K562 (cell line): ENCODE measurements around the gene HMGCL. TPM values are rescaled to one million over a fixed set of nuclear protein-coding genes. Genes with fewer than 3 reads are reported as not detected.

Experiments used
- CEBPB ChIP-seq: fragments of 450-650 bp; IDR thresholded peaks from 2 replicates; pipeline ENCODE4 v1.6.1; 2016; ENCODE audit warnings: missing genetic modification characterization, missing compliant biosample characterization
- FOXA3 ChIP-seq, 2 experiments: fragments of 450-650 bp in 1 of 2; sonication (generic) in 1 of 2; formaldehyde crosslinking; IDR thresholded peaks in 1 of 2; conservative IDR thresholded peaks in 1 of 2; 2 replicates each; pipeline versions ENCODE4 v1.4.0 to v1.8.0; 2020 to 2022; ENCODE audit warnings: mild to moderate bottlenecking in 2 of 2, missing genetic modification reagents in 1 of 2
- JUNB ChIP-seq: fragments of 450-650 bp; formaldehyde crosslinking; conservative IDR thresholded peaks from 2 replicates; pipeline ENCODE4 v1.4.0; 2020; ENCODE audit warnings: mild to moderate bottlenecking
- MLLT1 ChIP-seq, 2 experiments: fragments of 450-650 bp; IDR thresholded peaks; 2 replicates each; pipeline ENCODE4 v1.6.1; 2016
- NCOA2 ChIP-seq, 2 experiments: fragments of 450-650 bp; IDR thresholded peaks; 2 replicates each; pipeline ENCODE4 v1.6.1; 2018; ENCODE audit warnings: mild to moderate bottlenecking in 2 of 2, moderate library complexity in 1 of 2; ENCODE audit not compliant: partially characterized antibody in 2 of 2
- POLR2H ChIP-seq: IDR thresholded peaks from 2 replicates; pipeline ENCODE4 v1.6.1; 2016; ENCODE audit warnings: missing genetic modification characterization, low read depth, mild to moderate bottlenecking, control low read depth, missing compliant biosample characterization, moderate library complexity
- TCF7 ChIP-seq: sonication (generic); IDR thresholded peaks from 2 replicates; pipeline ENCODE4 v1.6.1; 2016; ENCODE audit warnings: antibody characterized with exemption, borderline replicate concordance
- TEAD1 ChIP-seq, 2 experiments: fragments of 450-650 bp in 1 of 2; sonication (generic) in 1 of 2; formaldehyde crosslinking; IDR thresholded peaks; 2 replicates each; pipeline versions ENCODE4 v1.4.0 to v1.8.0; 2020 to 2022; ENCODE audit warnings: mild to moderate bottlenecking in 2 of 2, missing genetic modification reagents in 1 of 2
- ZNF592 ChIP-seq: fragments of 450-650 bp; IDR thresholded peaks from 2 replicates; pipeline ENCODE4 v1.6.1; 2017; ENCODE audit warnings: antibody characterized with exemption, mild to moderate bottlenecking
- ZNF717 ChIP-seq: fragments of 250-450 bp; sonication (Bioruptor Pico); IDR thresholded peaks from 2 replicates; pipeline ENCODE4 v1.5.0; 2021
- polyA plus RNA-seq, 8 experiments: library from polyadenylated mRNA; depleted of rRNA in 4 of 8; stranded (reverse) in 5 of 8; unstranded in 3 of 8; fragments of >200 nt; fragmentation: Nextera tagmentation in 2 of 8; fragmentation: Illumina TruSeq in 1 of 8; extraction: Ambion mirVana in 2 of 8; extraction: Trizol in 1 of 8; gene quantifications; 2 replicates each; pipeline versions ENCODE4 v1.2.1 to v1.2.3, GENCODE V29; 2011 to 2014; ENCODE audit warnings: inconsistent platforms in 1 of 8, missing spikeins in 1 of 8
- total RNA-seq, 7 experiments: library from RNA; depleted of rRNA in 6 of 7; stranded (reverse); fragments of >200 nt in 6 of 7; fragmentation: Illumina TruSeq in 2 of 7; extraction: Trizol in 2 of 7; gene quantifications; 2 replicates each; pipeline versions ENCODE4 v1.2.1 to v1.2.3, GENCODE V29; 2011 to 2021; ENCODE audit warnings: low replicate concordance in 1 of 7
- TF ChIP-seq, protein P1 (sequence below): sonication (generic); formaldehyde crosslinking; IDR thresholded peaks from 2 replicates; pipeline ENCODE4 v1.8.1; 2023; ENCODE audit warnings: mild to moderate bottlenecking, missing genetic modification reagents, moderate library complexity
- TF ChIP-seq, protein P2 (sequence below): fragments of 450-650 bp; IDR thresholded peaks from 2 replicates; pipeline ENCODE4 v1.7.1; 2018; ENCODE audit warnings: mild to moderate bottlenecking, low read depth; ENCODE audit not compliant: partially characterized antibody
- TF ChIP-seq, protein P3 (sequence below): fragments of 450-650 bp; IDR thresholded peaks from 2 replicates; pipeline ENCODE4 v1.6.1; 2016; ENCODE audit warnings: low read depth, mild to moderate bottlenecking, moderate library complexity

HMGCL gene
- total and polyA plus RNA-seq, 9 of the 15 experiments (the other 6 are each of a cell fraction or from before 2014, with no cell fraction given): 18.0 to 82.2 (median 24.2) TPM

- TF ChIP-seq, protein P1, sequence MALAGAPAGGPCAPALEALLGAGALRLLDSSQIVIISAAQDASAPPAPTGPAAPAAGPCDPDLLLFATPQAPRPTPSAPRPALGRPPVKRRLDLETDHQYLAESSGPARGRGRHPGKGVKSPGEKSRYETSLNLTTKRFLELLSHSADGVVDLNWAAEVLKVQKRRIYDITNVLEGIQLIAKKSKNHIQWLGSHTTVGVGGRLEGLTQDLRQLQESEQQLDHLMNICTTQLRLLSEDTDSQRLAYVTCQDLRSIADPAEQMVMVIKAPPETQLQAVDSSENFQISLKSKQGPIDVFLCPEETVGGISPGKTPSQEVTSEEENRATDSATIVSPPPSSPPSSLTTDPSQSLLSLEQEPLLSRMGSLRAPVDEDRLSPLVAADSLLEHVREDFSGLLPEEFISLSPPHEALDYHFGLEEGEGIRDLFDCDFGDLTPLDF (CRISPR knock-in tag): peak; percentile 74; the same call in 1 of the 2 replicates
- TF ChIP-seq ZNF717: no peak
- TF ChIP-seq, protein P2, sequence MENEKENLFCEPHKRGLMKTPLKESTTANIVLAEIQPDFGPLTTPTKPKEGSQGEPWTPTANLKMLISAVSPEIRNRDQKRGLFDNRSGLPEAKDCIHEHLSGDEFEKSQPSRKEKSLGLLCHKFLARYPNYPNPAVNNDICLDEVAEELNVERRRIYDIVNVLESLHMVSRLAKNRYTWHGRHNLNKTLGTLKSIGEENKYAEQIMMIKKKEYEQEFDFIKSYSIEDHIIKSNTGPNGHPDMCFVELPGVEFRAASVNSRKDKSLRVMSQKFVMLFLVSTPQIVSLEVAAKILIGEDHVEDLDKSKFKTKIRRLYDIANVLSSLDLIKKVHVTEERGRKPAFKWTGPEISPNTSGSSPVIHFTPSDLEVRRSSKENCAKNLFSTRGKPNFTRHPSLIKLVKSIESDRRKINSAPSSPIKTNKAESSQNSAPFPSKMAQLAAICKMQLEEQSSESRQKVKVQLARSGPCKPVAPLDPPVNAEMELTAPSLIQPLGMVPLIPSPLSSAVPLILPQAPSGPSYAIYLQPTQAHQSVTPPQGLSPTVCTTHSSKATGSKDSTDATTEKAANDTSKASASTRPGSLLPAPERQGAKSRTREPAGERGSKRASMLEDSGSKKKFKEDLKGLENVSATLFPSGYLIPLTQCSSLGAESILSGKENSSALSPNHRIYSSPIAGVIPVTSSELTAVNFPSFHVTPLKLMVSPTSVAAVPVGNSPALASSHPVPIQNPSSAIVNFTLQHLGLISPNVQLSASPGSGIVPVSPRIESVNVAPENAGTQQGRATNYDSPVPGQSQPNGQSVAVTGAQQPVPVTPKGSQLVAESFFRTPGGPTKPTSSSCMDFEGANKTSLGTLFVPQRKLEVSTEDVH: peak; percentile 56
- TF ChIP-seq POLR2H (tag): peak; percentile 93
- peak; percentile 99 for TF ChIP-seq CEBPB (tag)
- 0 out of 4 replicates have a peak, but pooled peaks of 1 of the 2 experiments have one; percentile 29 for TF ChIP-seq FOXA3 (CRISPR knock-in tag; conservative IDR thresholded peaks at IDR 0.05 in 1 of 2, IDR thresholded peaks at IDR 0.05 in 1 of 2)
- TF ChIP-seq TCF7: peak; percentile 71; the same call in 1 of the 2 replicates
- TF ChIP-seq MLLT1 (IDR thresholded peaks at IDR 0.05): peak in 1 of 2 experiments; percentile 77; a peak in 3 of 4 replicates
- TF ChIP-seq TEAD1 (CRISPR knock-in tag; IDR thresholded peaks at IDR 0.05): no peak; a peak in 1 of 4 replicates
- TF ChIP-seq, protein P3, sequence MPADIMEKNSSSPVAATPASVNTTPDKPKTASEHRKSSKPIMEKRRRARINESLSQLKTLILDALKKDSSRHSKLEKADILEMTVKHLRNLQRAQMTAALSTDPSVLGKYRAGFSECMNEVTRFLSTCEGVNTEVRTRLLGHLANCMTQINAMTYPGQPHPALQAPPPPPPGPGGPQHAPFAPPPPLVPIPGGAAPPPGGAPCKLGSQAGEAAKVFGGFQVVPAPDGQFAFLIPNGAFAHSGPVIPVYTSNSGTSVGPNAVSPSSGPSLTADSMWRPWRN: peak; percentile 64; the same call in 1 of the 2 replicates
- TF ChIP-seq NCOA2 (IDR thresholded peaks at IDR 0.05; ENCODE audit: partially characterized antibody in 2 of 2): no peak
- TF ChIP-seq ZNF592: no peak
- no peak for TF ChIP-seq JUNB (CRISPR knock-in tag)
Measured at GRCh38 chr1:23777979-23778814, 47.0 kb downstream of the HMGCL start, which contains the start of gene PITHD1 (continued).
